Peyer's patch (tissue), 4 donors: ENCODE results near the gene SIN3B. TPM values are rescaled to one million over a fixed set of nuclear protein-coding genes. Genes with fewer than 3 reads are reported as not detected.

Source experiments
- DNase-seq, 3 donors: peaks; one replicate each; pipeline ENCODE4 v3.0.0-alpha.2; 2017 to 2019
- H3K27ac ChIP-seq, 4 donors: fragments of 200-600 bp; sonication (generic); one replicate each; pipeline ENCODE4 v1.5.1; 2016 to 2019
- H3K27me3 ChIP-seq, 2 donors: fragments of 200-600 bp; sonication (generic); one replicate each; pipeline ENCODE4 v1.5.1; 2019
- H3K36me3 ChIP-seq, 3 donors: fragments of 200-600 bp; sonication (generic); one replicate each; pipeline ENCODE4 v1.5.1; 2016 to 2019
- H3K4me1 ChIP-seq, 4 donors: fragments of 200-600 bp; sonication (generic); one replicate each; pipeline ENCODE4 v1.5.1; 2016 to 2019
- H3K4me3 ChIP-seq, 4 donors: fragments of 200-600 bp; sonication (generic); 1 replicate in 3 of 4; 2 replicates in 1 of 4; pipeline ENCODE4 v1.5.1; 2016 to 2019; ENCODE audit warnings: mild to moderate bottlenecking in 1 of 4
- H3K9me3 ChIP-seq, 4 donors: fragments of 200-600 bp; sonication (generic); one replicate each; pipeline ENCODE4 v1.5.1; 2016 to 2019; ENCODE audit warnings: mild to moderate bottlenecking in 1 of 4
- POLR2A ChIP-seq, 2 donors: fragments of 450-650 bp; IDR thresholded peaks; one replicate each; pipeline ENCODE4 v1.5.1; 2017; ENCODE audit warnings: antibody characterized with exemption in 2 of 2, mild to moderate bottlenecking in 2 of 2, moderate library complexity in 2 of 2
- small RNA-seq, 2 donors: library from RNA; depleted of rRNA; stranded (forward); fragments of <200 nt; gene quantifications; one replicate each; pipeline ENCODE3, GENCODE V24; 2016
- total RNA-seq, 4 donors: library from RNA; depleted of rRNA; stranded (reverse); fragments of >200 nt; gene quantifications; one replicate each; pipeline ENCODE4 v1.1.0, GENCODE V29; 2016
- TF ChIP-seq, protein P1 (sequence below), 6 experiments: fragments of 450-650 bp in 4 of 6; fragments of 200-600 bp in 2 of 6; sonication (generic) in 1 of 6; IDR thresholded peaks; one replicate each; pipeline ENCODE4 v1.5.1; 2017 to 2019; ENCODE audit warnings: antibody characterized with exemption in 6 of 6, mild to moderate bottlenecking in 3 of 6, moderate library complexity in 1 of 6

Gene SIN3B
- total RNA-seq, 4 donors from 2014 or later: 32.4 to 459 (median 86.2) TPM

GRCh38 chr19:16922592-16922934 lies 93.4 kb downstream of the SIN3B start:
- no peak for DNase-seq
- no peak overlapping the region for H3K27ac ChIP-seq
- no peaks in the 10 kb centered on the region for H3K27me3 ChIP-seq
- no peaks in the 10 kb centered on the region for H3K4me1 ChIP-seq
- no peaks in the 10 kb centered on the region for H3K9me3 ChIP-seq
- no peak overlapping the region for H3K4me3 ChIP-seq
- H3K36me3 ChIP-seq: no peaks in the 10 kb centered on the region
- TF ChIP-seq POLR2A (IDR thresholded peaks at IDR 0.05): no peak
- TF ChIP-seq, protein P1, sequence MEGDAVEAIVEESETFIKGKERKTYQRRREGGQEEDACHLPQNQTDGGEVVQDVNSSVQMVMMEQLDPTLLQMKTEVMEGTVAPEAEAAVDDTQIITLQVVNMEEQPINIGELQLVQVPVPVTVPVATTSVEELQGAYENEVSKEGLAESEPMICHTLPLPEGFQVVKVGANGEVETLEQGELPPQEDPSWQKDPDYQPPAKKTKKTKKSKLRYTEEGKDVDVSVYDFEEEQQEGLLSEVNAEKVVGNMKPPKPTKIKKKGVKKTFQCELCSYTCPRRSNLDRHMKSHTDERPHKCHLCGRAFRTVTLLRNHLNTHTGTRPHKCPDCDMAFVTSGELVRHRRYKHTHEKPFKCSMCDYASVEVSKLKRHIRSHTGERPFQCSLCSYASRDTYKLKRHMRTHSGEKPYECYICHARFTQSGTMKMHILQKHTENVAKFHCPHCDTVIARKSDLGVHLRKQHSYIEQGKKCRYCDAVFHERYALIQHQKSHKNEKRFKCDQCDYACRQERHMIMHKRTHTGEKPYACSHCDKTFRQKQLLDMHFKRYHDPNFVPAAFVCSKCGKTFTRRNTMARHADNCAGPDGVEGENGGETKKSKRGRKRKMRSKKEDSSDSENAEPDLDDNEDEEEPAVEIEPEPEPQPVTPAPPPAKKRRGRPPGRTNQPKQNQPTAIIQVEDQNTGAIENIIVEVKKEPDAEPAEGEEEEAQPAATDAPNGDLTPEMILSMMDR (IDR thresholded peaks at IDR 0.05): no peak

DNA sequence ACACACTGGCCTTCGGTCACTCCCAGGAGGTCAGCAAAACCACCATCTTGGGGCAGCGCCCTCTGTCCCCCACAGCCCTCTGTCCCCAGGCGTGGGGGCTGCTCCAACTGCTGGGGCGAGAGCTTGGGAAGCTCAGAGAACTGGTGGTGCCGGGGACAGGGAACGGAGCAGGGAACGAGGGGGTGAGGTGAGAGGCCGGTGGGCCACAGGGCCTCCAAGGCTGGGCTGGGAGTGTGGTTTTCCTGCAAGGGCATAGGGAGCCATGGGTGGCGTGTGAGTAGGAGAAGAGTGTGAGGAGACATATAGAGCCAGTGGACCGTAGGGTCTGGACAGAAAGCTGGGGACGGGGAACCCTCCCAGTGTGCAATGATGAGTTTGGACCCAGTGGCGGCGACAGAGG lies 93.8 kb downstream of the SIN3B start:
- no peak for DNase-seq
- Histone ChIP-seq H3K9me3 (no peaks in the 10 kb centered on the region), H3K4me1 (no peaks in the 10 kb centered on the region), H3K4me3 (no peak overlapping the region), H3K27ac (no peak overlapping the region), H3K36me3 (no peaks in the 10 kb centered on the region), H3K27me3 (no peaks in the 10 kb centered on the region)
- TF ChIP-seq, protein P1 (IDR thresholded peaks at IDR 0.05): no peak
- no peak for TF ChIP-seq POLR2A (IDR thresholded peaks at IDR 0.05)

GRCh38 chr19:16927883-16928282 lies 98.7 kb downstream of the SIN3B start:
- TF ChIP-seq, protein P1 (IDR thresholded peaks at IDR 0.05): no peak
- no peak for TF ChIP-seq POLR2A (IDR thresholded peaks at IDR 0.05)
- Histone ChIP-seq H3K36me3 (no peaks in the 10 kb centered on the region), H3K27me3 (no peaks in the 10 kb centered on the region), H3K4me1 (no peaks in the 10 kb centered on the region), H3K9me3 (no peaks in the 10 kb centered on the region), H3K4me3 (no peak overlapping the region), H3K27ac (no peak overlapping the region)
- no peak for DNase-seq

DNA sequence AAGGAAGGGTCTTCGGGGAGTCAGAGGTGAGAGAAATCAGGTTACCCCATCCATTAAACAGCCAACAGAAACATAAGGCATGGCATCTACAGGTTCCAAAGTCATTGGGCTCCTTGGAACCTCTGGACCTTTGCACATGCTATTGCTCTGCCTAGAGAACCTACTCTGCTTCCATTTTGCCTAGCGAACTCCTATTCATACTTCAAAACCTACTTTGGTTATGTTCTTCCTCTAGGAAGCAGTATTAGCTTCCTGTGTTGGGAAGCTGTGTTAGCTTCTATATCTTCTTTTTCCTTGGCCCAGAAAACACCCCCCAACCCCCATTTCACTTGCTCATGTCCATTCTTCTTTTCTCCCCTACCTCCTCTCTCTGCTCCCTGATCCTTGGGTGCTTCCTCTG lies 99.2 kb downstream of the SIN3B start:
- Histone ChIP-seq H3K27me3 (no peaks in the 10 kb centered on the region), H3K4me3 (no peak overlapping the region), H3K36me3 (no peaks in the 10 kb centered on the region), H3K27ac (no peak overlapping the region), H3K9me3 (no peaks in the 10 kb centered on the region), H3K4me1 (no peaks in the 10 kb centered on the region)
- TF ChIP-seq, protein P1 (IDR thresholded peaks at IDR 0.05): no peak
- no peak for TF ChIP-seq POLR2A (IDR thresholded peaks at IDR 0.05)
- no peak for DNase-seq

GRCh38 chr19:16928916-16929315 lies 99.7 kb downstream of the SIN3B start:
- TF ChIP-seq, protein P1 (IDR thresholded peaks at IDR 0.05): no peak
- no peak for TF ChIP-seq POLR2A (IDR thresholded peaks at IDR 0.05)
- H3K9me3 ChIP-seq: no peaks in the 10 kb centered on the region
- H3K4me3 ChIP-seq: no peak overlapping the region
- DNase-seq: no peak
- no peaks in the 10 kb centered on the region for H3K36me3 ChIP-seq
- H3K27ac ChIP-seq: no peak overlapping the region
- H3K4me1 ChIP-seq: no peaks in the 10 kb centered on the region
- no peaks in the 10 kb centered on the region for H3K27me3 ChIP-seq

Small RNA genes within 50 kb of the gene (small RNA-seq; reads per million reads assigned to genes)
- gene AC008737.3: 0 reads per million in 2 donors
- gene RN7SL823P: 0 reads per million in 2 donors
- 0 reads per million in 2 donors for gene RN7SL835P

Other genes with a start within 250 kb of the SIN3B start
- 10 to 100 TPM in 1 of 4 donors, 1 to 10 TPM in 3; 5.4 to 13.9 (median 8.9) TPM for gene MED26, start 201.2 kb upstream of the SIN3B start, total RNA-seq
- 100 to 1,000 TPM in 1 of 4 donors, 10 to 100 TPM in 3; 72.6 to 135 (median 95.9) TPM for gene SMIM7, start 169.3 kb upstream of the SIN3B start, total RNA-seq
- 1 to 10 TPM; 2.3 to 4.4 (median 2.9) TPM for gene TMEM38A, start 168.3 kb upstream of the SIN3B start, total RNA-seq
- under 1 TPM in 3 of 4 donors, not detected in 1; 0.19 to 0.83 (median 0.27) TPM for gene NWD1, start 109.6 kb upstream of the SIN3B start, total RNA-seq
- 10 to 100 TPM in 1 of 4 donors, 1 to 10 TPM in 3; 3.9 to 11.6 (median 5.1) TPM for gene F2RL3, start 59.6 kb downstream of the SIN3B start, total RNA-seq
- 10 to 100 TPM in 1 of 4 donors, 1 to 10 TPM in 3; 2.6 to 10.7 (median 5.2) TPM for gene CPAMD8, start 197.4 kb downstream of the SIN3B start, total RNA-seq
- gene HAUS8, start 246.1 kb downstream of the SIN3B start, total RNA-seq: 10 to 100 TPM in 2 of 4 donors, 1 to 10 TPM in 2; 9.7 to 29.7 (median 10.1) TPM
- gene MYO9B, start 246.4 kb downstream of the SIN3B start, total RNA-seq: 100 to 1,000 TPM in 3 of 4 donors, 10 to 100 TPM in 1; 65.3 to 578 (median 143) TPM